NCI-H1105 treated with DMSO at 0.1 percent for 48 hours (cell line): ENCODE data around the gene SPZ1.
A peak's percentile ranks its signal among the peaks of the same experiment; 100 is the strongest.
"Not testable (repeated sequence)": the region's sequence is repeated elsewhere in the genome, so short reads cannot be mapped to it uniquely, and the experiment has no call there.

Experiments
- DNase-seq: peaks from one replicate; lab custom pipeline; 2025; lab: John Stamatoyannopoulos, UW

Gene SPZ1

GRCh38 chr5:80339116-80339515 lies 19.3 kb downstream of the SPZ1 start:
- no peak for DNase-seq

- DNase-seq = no peak
Measured at GRCh38 chr5:80341016-80341775, 21.4 kb downstream of the SPZ1 start.

GRCh38 chr5:80343067-80343466 lies 23.3 kb downstream of the SPZ1 start:
- DNase-seq = no peak

GRCh38 chr5:80346055-80346454 lies 26.3 kb downstream of the SPZ1 start:
- peak; percentile 9 for DNase-seq

GRCh38 chr5:80348171-80348570 lies 28.4 kb downstream of the SPZ1 start:
- DNase-seq = no peak

GRCh38 chr5:80351019-80351418 lies 31.2 kb downstream of the SPZ1 start:
- not testable (repeated sequence) for DNase-seq

- DNase-seq = no peak
Measured at GRCh38 chr5:80355686-80356085, 35.9 kb downstream of the SPZ1 start.

- DNase-seq = no peak
Measured at GRCh38 chr5:80357671-80358070, 37.9 kb downstream of the SPZ1 start.

- no peak for DNase-seq
Measured at GRCh38 chr5:80360914-80361444, 41.2 kb downstream of the SPZ1 start.

GRCh38 chr5:80364892-80365291 lies 45.1 kb downstream of the SPZ1 start:
- DNase-seq = no peak

- no peak for DNase-seq
Measured at GRCh38 chr5:80368661-80369480, 49.1 kb downstream of the SPZ1 start.

GRCh38 chr5:80369521-80369920 lies 49.7 kb downstream of the SPZ1 start:
- DNase-seq = peak; percentile 1

GRCh38 chr5:80370390-80370789 lies 50.6 kb downstream of the SPZ1 start:
- DNase-seq = no peak
